HFF-Myc (cell line): ENCODE measurements around the gene CES5A.

Experiments
- DNase-seq: peaks from one replicate; pipeline ENCODE4 v3.0.0-alpha.2; 2011; ENCODE audit warnings: low read depth; ENCODE audit errors: extremely low read depth
- H3K4me3 ChIP-seq: replicated peaks from 2 replicates; pipeline ENCODE4 v1.5.1; 2011; ENCODE audit warnings: low read depth, mild to moderate bottlenecking, control low read depth, low read length
- TF ChIP-seq, protein P1 (sequence below): IDR thresholded peaks from 2 replicates; pipeline ENCODE4 v1.5.1; 2012; ENCODE audit warnings: mild to moderate bottlenecking, low read depth, low read length, control low read depth; ENCODE audit errors: missing control alignments

CES5A gene

DNA sequence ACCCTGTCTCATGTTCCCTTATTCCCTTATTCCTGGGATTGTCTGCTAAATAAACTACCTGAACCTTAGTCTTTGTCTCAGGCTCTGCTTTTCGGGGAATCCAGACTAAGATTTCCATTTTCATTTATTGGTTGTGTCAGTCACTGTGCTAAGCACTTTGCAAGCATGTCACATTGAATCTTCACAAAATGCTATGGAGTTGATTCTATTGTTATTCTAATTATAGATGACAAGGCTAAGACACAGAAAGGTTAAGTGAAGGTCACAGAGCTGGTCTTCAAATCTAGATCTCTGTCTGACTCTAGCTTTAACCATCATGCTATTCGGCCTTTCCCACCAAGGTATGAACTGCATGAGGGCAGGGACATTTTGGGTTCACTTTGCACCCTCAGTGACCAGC lies 13.4 kb upstream of the CES5A start:
- TF ChIP-seq, protein P1, sequence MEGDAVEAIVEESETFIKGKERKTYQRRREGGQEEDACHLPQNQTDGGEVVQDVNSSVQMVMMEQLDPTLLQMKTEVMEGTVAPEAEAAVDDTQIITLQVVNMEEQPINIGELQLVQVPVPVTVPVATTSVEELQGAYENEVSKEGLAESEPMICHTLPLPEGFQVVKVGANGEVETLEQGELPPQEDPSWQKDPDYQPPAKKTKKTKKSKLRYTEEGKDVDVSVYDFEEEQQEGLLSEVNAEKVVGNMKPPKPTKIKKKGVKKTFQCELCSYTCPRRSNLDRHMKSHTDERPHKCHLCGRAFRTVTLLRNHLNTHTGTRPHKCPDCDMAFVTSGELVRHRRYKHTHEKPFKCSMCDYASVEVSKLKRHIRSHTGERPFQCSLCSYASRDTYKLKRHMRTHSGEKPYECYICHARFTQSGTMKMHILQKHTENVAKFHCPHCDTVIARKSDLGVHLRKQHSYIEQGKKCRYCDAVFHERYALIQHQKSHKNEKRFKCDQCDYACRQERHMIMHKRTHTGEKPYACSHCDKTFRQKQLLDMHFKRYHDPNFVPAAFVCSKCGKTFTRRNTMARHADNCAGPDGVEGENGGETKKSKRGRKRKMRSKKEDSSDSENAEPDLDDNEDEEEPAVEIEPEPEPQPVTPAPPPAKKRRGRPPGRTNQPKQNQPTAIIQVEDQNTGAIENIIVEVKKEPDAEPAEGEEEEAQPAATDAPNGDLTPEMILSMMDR: no peak
- H3K4me3 ChIP-seq: no peak overlapping the region
- DNase-seq: no peak

DNA sequence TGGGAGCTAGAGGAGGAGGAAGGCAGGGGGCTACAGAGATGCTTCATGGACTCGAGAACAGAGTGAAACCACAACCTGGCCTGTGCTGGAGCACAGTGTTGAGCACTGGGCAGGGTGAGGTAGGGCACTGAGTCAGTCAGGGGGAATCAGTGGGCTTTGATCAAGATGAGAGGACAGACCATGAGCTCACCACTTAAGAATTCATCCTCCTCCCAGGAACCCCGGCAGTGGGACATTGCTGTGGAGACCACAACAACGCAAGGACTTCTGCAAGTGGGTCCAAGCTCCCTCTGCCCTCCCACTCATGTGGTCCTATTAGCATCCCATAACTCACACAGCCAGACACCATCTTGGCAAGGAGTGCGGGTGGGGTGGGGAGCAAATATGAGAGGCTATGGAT lies 1.7 kb upstream of the CES5A start:
- no peak for DNase-seq

DNA sequence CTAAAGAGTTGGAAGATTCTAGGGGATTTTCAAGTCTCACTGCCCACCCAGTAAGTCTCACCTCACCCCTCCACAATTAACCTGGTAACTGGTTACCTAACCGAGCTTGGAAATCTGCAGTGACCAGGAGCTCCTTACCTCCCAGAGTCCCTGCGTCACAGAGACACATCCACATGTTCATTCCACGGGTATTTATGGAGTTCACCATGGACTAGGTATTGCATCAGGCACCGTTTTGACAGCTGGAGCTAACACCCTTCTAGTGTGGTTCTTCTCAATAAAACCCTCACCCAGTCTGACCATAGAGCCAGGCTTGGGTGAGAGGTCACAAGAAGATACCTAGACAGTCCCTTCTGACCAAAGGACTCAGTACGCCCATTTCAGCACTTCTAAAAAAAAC lies 2.1 kb downstream of the CES5A start:
- TF ChIP-seq, protein P1: no peak
- no peak for DNase-seq
- no peak overlapping the region for H3K4me3 ChIP-seq

More for the DNA sequence above, 1.7 kb upstream of the CES5A start:
- no peak overlapping the region for H3K4me3 ChIP-seq
- TF ChIP-seq, protein P1: no peak

DNA sequence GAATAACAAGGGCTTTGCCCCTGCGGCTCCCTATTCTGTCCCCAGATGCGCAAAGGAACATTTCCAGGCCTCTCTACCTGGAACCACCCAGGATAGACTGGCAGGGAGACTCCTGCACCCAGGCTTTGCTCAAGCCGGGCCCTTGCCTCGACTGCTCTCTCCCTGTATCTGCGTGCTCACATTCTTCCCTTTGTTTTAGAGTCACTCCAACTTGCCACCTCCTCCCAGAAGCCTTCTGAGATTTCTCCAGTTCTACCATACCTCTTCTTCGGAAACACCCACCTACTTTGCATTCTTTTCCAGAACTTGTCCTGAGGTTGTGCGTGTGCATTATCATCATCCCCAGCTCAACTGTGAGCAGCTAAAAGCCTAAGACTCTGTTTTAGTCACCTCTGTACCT lies 3.0 kb downstream of the CES5A start:
- TF ChIP-seq, protein P1: no peak
- no peak overlapping the region for H3K4me3 ChIP-seq
- no peak for DNase-seq

DNA sequence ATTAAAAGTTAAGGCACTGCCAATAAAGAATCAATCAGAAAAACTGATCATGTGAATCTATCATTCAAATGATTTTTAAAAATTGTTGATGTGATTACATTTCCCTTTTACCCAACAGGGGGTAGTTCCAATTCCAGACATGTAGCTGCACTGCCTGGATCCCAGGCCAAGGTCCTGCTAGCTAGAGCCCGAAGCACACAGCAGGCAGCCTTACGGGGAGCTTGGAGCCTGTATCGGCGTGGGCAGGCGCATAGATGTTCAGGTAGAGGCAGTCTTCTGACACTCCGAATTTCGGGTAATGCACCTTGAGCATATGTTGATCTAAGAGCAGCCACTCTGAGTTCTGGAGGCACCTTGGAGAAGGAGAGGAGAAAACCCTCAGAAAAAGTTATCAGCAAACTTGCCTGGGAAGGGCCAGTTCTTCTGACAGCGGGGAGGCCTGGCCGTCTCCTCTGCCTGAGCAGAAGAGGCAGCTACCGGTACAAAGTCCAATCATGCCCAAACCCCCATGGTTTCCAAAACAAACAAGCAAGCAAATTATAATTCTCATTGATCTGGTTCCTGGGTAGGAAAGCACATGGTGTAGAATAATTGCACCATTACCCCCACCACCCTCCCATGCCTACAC lies 3.6 kb downstream of the CES5A start:
- TF ChIP-seq, protein P1: no peak
- DNase-seq: no peak
- H3K4me3 ChIP-seq: no peak overlapping the region

DNA sequence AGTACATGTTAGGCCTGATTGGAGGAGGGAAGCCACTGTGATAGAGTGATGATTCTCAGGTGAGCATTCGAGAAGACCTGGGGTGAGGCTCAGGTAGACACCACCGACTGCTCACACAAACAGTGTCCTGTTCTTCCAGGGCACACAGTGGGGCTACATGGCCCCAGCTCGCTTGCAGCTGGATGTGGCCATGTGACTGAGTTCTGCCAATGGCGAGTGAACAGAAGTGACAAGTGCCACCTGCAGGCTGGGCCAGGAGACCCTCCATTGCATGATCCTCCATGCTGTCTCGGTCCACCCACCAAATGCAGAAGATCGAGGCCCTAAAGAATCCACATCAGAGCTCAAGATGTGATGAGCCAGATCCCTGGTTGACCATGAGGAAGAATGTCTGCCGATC lies 6.2 kb downstream of the CES5A start:
- H3K4me3 ChIP-seq: no peak overlapping the region
- TF ChIP-seq, protein P1: no peak
- no peak for DNase-seq

DNA sequence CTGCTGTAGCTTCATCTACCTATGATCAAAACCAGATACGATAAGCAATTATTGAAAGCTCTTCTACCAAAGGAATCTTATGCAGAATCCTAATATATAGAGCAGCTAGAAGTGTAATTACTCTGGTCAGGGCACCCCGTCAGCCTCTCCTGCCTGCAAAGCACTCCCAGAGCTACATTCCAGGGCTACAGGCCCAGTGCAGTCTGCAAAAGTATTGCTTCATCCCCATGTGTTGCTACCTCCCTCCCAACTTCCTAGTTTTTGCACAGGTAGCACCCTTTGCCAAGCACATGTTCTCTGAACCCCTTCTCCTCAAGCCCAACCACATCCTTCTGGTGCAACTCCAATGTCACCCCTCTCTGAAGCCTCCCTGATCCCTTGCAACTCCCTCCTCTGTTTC lies 7.0 kb downstream of the CES5A start:
- no peak overlapping the region for H3K4me3 ChIP-seq
- TF ChIP-seq, protein P1: no peak
- DNase-seq: no peak
